Activated T-helper 9 cell treated with anti-CD3 and anti-CD28 coated beads, Interleukin-2, amount 50 U/mL, for 16 hours (primary cell): Measurements from ENCODE around the gene SLC37A1.
"Not testable (repeated sequence)": the region's sequence is repeated elsewhere in the genome, so short reads cannot be mapped to it uniquely, and the experiment has no call there.

Experiments used
- DNase-seq: peaks from one replicate; pipeline ENCODE4 v3.0.0-alpha.2; 2020; ENCODE audit warnings: low read depth

The SLC37A1 gene

DNA sequence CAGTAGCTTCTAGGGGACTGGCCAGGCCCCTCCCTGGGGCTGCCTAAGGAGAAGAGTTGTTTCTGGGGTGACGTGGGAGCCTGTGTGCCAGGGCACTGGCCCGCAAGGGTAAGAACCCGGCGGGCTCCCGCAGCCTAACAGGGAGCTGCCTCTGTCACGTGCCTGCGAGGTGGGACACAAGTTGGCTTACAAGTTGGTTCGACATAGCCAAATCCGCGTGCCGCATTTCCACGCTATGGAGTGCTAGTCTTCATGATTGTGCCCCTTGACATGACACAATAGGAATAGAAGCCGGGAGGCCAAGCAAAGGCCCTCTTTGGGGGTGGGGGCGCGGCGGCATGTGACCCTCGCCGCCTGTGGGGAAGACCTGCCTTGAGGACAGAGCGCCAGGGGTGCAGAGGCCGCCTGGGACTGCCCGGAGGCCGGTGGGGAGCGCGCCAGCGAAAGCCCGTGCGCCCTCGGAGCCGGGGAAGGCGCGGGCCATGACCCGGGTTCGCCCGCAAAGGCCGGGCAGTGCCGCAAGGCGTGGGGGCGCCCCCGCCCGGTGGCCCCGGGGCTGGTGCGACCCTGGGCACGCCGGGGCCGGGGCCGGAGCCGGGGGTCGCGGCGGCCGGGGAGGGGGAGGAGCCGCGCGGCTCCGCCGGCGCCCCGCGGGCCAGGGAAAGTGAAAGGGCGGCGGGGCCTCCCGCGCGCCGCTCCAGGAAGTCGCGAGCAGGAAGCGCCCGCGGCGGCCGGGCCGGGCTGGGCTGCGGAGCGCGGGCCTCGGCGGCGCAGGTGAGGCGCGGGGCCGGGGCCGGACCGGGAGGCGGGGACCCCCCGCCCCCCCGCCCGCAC, at the start of gene SLC37A1:
Gene SLC37A1, plus strand, starts transcription at position 702 of the 834 bp plus-strand sequence. CDS start 4,603 bp downstream, outside the sequence.
- no peak for DNase-seq

- peak; percentile 57 for DNase-seq
These were observed 49.7 kb upstream of the SLC37A1 start for GRCh38 chr21:42463861-42464515.

DNA sequence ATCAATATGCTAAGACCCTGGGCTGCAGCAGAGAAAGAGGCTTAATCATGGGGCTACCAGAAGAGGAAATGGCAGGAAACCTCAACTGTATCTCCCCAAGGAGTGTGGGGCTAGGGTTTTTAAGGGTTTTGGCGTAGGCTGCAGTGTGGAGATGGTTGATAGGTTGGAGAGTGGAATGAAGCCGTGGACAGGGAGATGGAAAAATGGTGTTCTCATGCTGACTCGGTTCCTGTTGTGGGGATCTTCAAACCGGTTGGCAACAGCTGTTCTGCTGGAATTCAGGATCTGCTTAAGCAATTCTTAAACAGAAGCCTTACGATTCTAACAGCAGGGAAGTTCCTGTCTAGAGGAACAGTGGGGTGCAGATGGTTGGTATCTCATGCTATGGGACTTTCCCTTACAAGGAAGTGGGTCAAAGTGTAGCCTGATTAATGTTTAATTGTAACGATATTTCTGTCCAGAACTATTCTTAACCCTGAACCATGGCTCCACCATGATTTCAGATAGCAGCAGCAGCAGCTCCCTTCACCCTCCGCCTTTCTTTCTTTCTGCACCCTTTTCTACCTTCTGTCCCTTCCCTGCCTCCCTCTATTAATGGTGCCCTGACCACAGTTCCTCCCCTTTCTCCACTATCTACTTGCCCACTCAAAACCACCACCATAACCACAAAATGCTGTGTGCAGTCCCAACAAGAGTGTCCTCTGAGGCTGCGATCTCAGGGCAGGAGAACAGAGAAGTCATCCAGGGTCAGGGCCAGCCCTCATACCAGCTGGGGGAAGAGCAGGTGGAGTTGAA, 48.4 kb upstream of the SLC37A1 start:
- DNase-seq: no peak

DNA sequence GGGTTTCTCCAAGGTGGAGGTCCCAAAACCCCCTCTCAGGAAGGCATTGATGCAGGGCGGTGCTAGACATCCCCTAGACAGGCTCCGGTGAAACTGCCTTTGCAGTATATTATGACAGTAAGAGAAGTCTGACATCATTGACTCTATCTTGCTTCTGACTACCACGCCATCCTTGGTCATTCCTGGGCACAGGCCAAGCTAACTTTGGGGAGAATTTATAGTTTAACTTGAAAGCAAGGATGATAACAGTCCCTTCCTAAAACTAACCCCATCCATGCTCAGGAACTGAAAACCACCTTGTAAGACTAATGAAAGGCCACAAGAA, 47.9 kb upstream of the SLC37A1 start:
- no peak for DNase-seq

- no peak for DNase-seq
These were observed 47.0 kb upstream of the SLC37A1 start for GRCh38 chr21:42466700-42467099.

- DNase-seq: no peak
These were observed 46.3 kb upstream of the SLC37A1 start for GRCh38 chr21:42467140-42467983.

DNA sequence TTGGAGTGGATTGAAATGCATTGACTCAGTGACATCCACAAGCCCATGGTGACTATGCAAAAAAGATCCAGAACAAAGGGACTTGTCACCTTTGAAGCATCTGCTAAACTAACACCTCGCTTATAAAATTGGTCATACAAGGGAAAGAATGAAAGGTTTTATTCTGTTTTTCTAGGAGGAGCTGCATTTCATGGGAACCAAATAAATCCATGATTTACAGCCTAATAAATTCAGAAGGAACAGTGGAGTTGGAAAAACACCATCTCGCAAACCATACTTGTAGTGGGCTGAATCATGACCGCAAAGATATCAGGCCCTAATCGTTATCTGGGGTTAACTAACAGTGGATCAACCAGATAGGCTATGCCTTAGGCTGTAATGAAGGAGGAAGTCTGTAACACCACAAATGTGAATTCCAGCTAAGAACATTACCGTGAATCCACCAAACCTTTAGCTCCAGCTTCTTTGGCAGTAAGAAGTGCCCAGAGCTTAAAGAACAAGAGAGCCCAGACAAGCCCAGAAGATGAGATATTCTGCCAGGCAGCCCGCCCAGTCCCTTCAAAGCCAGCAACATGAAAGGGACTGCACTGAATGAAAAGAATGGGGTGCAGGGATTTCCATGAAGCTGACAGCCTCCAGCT, 45.0 kb upstream of the SLC37A1 start:
- no peak for DNase-seq

DNA sequence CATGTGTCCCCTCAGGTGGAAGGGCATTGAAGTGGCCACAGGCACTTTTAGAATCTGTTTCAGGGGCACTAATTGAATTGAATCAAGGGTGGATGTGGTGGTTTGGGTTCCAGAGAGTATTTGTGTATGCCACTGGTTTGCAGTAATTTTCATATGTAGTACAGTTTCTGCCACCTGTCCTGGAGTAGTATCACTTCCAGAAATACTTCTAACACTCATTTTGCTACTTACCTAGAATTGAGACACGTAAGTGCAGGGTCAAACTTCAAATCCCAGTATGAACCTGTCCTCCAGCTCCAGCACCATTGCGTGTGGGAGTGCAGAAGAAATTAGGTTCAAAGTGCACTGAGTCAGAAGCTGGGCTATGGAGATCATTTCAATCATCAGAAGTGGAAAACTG, 44.4 kb upstream of the SLC37A1 start:
- DNase-seq: no peak

DNA sequence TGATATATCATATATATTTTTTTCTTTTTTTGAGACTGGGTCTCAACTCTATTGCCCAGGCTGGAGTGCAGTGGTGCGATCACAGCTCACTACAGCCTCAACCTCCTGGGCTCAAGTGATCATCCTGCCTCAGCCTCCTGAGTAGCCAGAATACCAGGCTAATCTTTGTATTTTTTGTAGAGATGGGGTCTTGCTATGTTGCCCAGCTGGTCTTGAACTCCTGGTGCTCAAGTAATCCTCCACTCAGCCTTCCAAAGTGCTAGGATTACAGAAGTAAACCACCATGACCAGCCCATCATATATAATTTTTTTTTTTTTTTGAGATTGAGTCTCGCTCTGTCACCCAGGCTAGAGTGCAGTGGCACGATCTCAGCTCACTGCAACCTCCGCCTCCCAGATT, 43.9 kb upstream of the SLC37A1 start:
- DNase-seq: not testable (repeated sequence)

DNA sequence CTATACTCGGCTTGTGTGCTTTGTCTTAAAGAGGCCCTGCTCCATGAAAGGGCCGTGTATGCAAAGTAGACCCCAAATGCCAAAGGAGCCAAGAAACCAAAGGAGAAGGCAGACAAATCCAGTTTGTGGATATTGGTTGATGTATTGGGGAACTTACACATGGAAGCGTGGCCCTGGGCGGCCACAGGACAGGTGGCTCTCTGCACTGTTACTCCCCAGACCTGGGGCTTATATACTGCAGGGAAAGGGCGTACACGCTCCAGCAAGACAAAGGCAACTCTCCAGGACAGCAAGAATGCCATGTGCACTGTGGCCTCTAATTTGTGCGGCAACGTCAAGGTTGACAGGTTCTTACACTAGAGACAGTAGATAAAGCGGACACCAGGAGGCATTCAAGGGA, 42.4 kb upstream of the SLC37A1 start:
- DNase-seq: no peak

DNA sequence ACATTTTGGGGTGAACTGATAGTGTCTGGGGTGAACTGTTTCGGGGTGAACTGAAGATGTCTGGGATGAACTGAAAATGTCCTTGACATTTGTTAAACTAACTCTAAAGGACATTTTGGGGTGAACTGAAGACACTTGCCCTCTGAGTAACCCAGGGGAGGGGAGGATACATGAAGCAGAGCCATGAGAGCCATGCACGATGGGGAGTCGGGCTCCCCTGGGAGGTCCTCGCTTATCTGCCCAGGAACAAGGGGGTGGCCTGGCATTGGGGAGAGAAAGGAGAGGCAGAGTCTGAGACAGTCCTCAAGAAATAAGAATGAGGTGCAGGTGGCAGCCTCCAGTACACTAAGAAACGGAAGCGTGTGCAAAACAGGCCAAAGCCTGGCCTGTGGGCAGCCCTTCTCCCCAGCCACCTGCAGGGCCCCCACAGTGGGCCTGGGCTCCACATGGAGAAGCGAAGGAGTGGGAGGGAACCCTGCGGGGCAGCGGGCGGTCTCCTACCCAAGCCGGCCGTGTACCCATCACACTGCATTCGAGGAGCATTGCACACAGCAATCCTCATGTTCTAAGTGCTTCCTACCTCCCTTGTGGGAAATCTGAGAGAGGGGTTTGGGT, 41.8 kb upstream of the SLC37A1 start:
- DNase-seq: no peak

DNA sequence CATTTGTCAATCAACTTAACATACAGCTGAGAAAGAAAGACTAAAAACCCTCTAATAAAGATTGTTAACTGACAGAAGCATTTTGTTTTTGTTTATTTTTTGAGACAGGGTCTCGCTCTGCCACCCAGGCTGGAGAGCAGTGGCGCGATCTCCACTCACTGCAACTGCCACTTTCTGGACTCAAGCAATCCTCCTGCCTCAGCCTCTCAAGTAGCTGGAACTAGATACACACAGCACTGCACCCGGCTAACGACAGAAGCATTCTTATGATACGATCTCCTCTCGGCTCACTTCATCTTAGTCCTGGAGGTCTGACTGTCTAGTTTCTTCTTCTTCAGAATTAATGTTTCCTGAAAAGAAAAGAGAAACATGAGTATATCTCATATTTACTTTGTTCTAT, 41.1 kb upstream of the SLC37A1 start:
- DNase-seq: no peak

DNA sequence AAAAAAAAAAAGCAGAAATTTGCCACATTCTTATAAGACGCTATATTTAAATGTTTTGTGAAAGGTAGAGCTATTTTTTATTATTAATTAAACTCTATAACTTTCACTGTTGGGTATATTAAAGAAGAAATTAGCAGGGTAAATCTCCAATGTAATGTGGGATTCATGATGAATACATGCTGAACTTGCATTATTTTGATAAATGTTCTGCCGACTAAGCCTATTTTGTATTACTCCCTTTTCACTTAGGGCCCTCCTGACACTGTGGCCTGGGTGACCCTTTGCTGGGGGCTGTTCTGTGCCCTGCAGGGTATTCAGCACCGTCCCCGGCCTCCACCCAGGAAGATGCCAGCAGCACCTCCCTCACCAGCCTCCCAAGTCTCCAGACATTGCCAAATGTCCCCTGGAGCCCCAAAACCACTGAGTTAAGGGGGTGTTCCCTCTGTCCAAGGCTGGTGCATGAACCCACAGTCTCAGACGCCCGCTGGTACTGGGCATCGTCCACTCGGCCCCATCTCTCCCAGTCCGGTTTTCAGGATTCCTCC, 40.1 kb upstream of the SLC37A1 start:
- no peak for DNase-seq

- no peak for DNase-seq
These were observed 39.4 kb upstream of the SLC37A1 start for GRCh38 chr21:42474043-42474831.

DNA sequence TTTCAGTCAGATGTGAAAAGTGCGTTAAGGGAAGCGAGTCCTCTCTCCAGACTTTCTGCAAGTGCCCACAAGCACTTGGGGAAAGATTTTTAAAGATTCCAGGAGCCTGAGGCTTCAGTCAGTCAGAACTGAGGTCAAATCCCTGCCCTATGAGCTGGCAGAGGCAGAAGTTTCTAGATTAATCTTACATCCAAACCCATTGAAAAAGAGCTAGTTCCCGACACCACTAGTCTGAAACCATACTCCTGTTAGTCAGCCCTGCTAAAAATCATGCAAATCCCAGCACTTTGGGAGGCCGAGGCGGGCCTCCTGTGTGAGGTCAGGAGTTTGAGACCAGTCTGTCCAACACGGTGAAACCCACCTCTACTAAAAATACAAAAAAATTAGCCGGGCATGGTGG, 38.6 kb upstream of the SLC37A1 start:
- no peak for DNase-seq

DNA sequence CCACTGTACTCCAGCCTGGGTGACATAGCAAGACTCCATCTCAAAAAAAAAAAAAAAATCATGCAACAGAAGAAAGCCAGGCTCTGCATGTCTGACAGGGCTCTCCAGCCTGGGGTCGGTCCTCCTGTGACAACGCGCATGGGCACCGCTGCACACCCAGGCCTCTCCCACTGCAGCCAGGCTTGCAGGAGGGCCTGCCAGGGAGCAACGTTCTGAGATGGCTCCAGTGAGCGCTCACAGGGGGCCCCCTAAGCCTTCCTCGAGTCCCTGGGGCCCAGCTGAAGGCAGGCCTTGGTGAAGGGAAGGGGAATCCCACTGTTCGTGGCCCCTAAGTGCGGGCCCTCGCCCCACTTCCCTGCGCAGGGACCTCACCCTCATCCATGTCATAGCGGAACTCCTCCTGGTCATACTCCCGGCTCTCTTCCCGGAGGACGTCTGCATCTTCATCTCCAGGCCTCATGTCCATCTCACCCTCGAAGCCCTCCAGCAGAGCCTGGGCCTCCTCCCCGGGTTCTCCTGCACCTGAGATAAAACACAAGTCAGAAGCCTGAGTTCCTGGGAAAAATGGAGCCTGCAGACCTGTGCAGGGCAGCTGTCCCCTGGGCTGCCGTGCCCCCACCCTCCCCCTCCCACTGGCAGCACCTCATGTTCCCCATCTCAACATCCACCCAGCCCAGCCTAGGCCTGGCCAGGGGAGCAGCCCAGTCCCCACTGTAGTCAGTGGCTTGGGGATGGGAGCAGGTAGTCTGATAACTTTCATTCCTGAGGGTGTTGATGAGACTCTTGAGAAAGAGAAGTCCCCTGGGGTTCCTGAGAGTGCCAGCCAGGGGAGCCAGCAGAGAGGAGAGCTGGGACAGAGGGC, 37.9 kb upstream of the SLC37A1 start:
- no peak for DNase-seq

GRCh38 chr21:42476388-42477331, 37.0 kb upstream of the SLC37A1 start:
- no peak for DNase-seq

DNA sequence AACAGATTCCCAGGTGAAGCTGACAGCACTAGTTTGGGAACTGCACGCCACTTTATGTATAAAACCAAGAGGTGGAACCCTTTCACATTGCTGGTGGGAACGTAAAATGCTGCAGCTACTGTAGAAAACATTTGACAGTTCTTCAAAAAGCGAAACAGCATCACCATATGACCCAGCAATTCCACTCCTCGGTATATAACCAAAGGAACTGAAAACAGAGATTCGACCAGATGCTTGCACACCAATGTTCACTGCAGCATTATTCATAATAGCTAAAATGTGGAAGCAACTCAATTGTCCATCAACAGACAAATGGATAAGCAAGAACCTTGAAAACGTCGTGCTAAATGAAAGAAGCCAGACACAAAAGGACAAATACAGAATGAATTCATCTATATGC, 35.1 kb upstream of the SLC37A1 start:
- no peak for DNase-seq
